GM19438 (cell line): ENCODE results near the gene RPS19BP1.
"Not testable (repeated sequence)": the region's sequence is repeated elsewhere in the genome, so short reads cannot be mapped to it uniquely, and the experiment has no call there.

Experiments
- ATAC-seq: cut with Tn5 transposase; IDR thresholded peaks from one replicate; pipeline ENCODE4 v1.9.1; 2021; ENCODE audit warnings: low read depth; ENCODE audit not compliant: unreplicated experiment

RPS19BP1 gene

DNA sequence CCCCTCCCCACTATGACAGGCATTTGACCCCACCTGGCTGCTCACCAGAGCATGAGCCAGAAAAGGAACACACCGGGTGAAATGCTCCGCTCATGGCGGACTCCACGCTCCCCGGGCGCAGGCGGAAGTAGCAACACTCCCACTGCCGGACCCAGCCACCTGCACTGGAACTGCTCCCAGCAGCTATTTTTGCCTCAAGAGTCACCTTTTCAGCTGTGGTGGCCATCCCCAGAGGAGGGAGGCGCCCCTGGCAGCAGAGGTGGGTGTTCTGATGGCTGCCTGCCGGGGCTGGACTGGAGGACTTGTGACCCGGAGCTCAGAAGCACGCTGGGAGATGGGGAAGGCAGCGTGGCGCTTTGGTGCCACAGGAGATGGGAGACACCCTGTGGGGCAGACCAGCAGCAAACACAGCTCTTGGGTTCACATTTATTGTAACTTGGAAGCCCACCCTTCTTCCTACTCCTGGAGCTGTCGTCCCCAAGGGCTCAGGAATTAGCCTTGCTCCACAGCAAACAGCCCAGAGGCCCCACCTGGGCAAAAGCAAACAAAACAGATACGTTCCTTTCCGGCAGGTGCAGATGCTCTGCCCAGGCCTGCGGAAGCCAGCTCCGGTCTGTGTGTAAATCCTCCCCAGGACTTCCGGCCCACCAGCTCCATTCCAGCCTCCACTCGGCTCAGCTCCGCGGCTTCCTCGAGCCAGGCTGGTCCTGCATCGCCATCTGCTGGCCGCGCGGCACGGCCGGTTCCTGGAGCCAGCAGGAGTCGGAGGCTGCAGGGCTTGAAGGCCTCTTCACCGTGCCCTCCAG is 3.7 kb downstream of the RPS19BP1 start:
- ATAC-seq: no peak

DNA sequence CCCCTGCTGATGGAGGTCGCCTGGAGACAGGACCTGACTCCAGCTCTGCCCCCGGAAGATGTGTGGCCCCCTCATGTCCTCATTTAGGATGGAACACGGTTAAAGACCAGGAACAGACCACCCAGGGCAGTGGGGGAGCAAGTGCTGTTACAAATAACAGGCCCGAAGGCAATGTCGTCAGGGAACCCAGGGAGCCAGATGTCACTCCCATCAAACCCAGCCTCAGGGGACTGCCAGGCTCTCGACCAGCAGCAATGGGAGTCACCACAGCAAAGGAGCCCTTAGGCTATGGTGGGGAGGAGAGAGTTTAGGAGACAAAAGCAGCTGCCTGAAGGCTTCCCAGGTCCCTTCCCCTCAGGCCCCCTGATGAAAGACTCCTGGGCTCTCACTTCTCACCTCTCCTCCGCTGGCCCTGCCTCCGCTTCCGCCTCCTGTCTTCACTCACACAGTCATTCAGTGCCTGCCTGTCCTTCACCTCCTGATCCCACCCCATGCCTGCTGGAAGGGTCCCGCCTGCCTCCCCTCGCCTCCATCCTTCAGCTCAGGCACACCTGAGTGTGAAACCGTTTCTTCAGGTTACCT is 4.4 kb downstream of the RPS19BP1 start:
- no peak for ATAC-seq

DNA sequence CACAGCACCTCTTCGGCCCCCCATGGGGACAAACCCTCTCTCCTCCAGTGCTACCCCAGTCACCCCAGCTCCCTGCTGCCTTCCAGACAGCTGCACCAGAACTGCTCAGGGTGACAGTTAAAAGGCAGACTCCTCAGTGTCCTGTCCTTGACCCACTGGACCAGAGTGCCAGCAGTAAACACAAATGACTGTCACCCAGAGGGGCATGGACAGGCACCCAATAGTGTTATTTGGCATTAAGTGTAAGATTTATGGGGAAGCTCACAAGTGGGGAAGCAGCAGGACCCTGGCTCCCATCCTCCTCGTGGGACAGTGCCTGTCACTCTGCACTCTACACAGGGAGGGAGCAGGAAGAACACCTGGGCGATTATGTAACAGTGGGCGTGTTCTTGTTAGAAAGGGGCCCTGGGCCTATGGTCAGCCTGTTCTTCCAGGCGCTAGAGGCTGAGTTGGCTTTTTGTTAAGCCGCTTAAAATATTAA is 5.0 kb downstream of the RPS19BP1 start:
- ATAC-seq: no peak

DNA sequence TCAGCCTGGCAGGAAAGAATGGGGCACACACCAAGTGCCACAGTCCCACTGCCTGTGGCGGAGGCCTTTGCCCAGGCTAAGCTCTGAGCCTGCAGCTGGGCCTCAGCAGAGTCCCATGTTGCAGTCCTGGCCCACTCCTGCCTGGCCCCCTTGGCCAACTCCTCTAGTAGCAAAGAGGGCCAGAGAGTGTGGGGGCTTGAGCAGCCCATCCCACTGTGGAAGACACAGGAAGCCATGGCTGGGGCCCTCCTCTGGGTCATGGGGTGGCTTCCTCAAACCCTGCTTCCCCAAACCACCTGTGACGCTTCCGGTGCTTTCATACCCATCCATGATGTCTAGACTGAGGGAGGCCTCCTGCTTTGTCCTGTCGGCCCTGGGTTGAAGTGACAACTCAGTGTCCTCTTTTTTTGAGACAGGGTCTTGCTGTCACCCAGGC is 5.8 kb downstream of the RPS19BP1 start:
- ATAC-seq: no peak

DNA sequence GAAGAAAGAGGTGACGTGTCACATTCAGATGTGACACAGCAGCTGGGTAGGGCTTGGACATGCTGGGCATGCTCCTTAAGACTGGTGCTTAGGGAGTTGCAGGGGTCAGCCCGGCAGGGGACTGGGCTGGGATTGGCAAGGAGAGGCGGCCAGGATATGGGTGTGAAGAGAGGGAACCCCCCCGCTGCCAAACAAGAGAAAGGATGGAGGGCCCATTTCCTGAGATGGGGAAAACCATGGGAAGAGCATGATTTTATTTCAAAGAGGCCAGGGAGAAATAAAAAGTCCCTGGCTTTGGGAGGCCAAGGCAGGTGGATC is 6.9 kb downstream of the RPS19BP1 start:
- no peak for ATAC-seq

DNA sequence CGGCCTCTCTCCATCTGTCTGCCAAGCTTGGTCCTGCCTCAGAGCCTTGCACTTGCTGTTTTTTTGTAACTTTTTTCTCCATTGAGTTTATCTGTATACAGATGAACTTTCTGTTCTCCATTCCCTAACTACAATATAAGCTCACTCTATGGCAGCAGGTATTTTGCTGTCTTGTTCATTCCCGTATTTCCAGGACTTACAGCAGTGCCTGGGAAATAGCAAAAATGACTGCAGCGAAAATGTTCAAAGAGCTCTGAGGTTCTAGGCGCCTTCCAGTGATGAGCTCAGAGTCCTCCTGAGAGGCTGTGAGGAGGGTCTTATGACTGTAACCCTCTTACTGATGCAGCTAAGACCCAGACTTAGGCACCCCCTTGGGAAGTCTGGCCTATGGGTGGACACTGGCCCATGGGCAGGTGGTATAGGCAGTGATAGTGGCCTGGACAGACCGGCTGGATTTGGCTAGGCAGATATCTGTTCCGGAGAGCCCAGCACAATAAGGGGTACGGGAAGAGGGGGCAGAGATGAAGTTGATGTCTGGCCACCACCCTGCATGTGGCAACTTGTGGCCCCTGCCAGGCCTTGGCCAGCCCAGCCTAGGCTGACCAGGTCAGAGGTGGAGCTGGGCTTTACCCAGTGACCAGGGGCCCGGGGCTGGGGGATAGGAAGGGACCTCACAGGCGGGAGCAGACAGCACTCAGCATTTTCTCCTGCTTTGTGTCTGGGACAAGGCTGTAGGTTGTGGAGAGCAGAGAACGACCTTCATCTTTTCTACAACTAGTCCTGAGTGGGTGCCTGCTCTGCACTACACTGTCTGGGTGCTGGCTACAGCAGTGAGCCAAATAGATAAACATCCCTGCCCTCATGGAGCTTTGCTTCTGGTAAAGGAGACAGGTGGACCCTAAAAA is 7.5 kb downstream of the RPS19BP1 start:
- no peak for ATAC-seq

DNA sequence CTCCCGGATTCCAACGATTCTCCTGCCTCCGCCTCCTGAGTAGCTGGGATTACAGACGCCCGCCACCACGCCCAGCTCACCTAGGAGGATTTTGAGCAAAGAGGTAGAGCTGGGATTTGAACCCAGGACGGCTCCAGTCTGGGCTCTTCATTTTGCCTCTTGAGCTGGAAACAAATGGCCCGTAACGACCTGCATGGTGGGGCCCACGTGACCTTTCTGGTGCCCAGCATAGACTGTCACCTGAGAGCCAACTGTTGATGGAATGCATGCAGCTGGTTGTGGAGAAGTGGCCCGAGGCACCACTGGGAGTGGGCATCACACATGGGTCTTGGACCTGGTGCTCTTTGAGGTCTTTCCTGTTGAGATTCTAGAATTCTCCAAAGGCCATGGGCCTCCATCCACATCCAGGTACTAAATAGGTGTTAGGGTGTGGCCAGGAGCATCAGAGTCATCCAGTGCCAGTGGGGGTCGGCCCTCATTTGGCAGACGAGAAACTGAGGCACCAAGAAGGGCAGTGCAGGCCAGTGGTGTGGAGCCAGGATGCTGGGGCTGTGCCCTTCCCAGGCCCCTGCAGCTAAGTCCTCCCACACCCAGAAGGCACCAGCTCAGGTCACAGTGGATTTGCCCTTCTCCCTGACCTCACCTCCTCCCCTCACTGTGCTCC is 8.3 kb downstream of the RPS19BP1 start:
- ATAC-seq: no peak

DNA sequence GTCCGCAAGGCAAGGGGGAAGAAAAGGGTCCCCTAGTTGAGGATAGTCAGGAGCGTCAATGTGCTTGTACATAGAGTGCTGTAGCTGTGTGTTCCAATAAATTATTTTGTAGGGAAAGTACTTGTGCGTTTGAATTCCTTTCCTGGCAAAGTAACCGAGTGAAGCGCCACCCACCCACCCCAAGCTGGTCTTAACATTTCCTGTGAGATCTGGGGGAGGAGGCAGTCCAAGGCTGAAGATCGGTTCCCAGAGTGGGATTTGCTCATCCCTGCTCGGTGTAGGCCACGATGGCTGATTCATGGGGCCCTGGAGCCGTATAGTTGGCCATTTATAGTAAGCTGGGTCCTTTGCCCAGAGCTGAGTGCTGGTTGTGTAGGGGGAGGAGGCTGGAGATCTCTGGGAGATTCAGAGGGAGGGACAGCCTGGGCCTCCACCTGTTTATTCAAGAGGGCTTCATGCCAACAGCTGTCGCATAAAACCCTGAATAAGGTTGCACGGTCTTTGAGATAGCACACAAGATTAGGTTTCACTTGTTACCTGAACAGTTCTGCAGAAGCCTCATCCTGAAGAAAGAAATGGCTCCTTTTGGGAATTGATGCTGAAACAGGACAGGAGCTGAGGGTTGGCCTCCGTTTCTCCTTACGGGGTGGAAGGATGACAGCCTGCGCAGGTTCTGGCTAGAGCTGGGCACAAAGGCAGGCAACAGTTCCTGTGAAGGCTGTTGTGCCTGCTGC is 9.8 kb downstream of the RPS19BP1 start:
- no peak for ATAC-seq

DNA sequence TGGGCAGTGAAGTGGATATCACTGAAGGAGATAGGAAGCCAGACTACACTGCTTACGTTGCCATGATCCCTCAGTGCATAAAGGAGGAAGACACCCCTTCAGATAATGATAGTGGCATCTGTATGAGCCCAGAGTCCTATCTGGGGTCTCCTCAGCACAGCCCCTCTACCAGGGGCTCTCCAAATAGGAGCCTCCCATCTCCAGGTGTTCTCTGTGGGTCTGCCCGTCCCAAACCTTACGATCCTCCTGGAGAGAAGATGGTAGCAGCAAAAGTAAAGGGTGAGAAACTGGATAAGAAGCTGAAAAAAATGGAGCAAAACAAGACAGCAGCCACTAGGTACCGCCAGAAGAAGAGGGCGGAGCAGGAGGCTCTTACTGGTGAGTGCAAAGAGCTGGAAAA is 10.5 kb downstream of the RPS19BP1 start:
- not testable (repeated sequence) for ATAC-seq

DNA sequence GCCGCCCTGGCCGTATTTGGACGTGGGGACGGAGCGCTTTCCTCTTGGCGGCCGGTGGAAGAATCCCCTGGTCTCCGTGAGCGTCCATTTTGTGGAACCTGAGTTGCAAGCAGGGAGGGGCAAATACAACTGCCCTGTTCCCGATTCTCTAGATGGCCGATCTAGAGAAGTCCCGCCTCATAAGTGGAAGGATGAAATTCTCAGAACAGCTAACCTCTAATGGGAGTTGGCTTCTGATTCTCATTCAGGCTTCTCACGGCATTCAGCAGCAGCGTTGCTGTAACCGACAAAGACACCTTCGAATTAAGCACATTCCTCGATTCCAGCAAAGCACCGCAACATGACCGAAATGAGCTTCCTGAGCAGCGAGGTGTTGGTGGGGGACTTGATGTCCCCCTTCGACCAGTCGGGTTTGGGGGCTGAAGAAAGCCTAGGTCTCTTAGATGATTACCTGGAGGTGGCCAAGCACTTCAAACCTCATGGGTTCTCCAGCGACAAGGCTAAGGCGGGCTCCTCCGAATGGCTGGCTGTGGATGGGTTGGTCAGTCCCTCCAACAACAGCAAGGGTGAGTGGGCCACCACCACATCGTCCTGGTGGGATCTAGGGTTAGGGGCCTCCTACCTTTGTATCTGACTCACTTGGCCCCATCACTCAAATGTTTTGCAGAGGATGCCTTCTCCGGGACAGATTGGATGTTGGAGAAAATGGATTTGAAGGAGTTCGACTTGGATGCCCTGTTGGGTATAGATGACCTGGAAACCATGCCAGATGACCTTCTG is 11.3 kb downstream of the RPS19BP1 start:
- not testable (repeated sequence) for ATAC-seq

DNA sequence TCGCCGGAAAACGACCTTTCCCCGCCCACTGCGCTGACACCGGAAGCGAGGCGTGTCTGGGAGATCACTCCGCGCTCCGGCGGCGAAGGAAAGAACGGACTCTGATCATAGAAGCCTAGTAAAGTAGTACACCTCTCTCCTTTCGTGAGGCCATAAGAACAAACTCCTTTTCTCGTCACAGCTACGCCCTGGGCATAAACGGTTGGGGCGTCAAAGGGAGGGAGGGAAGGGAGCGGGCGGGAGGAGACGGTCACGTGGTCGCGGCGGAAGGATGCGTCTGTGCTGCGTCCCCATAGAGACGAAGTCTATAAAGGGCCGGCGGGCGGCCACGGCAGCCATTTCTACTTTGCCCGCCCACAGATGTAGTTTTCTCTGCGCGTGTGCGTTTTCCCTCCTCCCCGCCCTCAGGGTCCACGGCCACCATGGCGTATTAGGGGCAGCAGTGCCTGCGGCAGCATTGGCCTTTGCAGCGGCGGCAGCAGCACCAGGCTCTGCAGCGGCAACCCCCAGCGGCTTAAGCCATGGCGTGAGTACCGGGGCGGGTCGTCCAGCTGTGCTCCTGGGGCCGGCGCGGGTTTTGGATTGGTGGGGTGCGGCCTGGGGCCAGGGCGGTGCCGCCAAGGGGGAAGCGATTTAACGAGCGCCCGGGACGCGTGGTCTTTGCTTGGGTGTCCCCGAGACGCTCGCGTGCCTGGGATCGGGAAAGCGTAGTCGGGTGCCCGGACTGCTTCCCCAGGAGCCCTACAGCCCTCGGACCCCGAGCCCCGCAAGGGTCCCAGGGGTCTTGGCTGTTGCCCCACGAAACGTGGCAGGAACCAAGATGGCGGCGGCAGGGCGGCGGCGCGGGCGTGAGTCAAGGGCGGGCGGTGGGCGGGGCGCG is 12.1 kb downstream of the RPS19BP1 start, which contains the start of gene ATF4:
ATF4 (plus strand) TSS at position 337 of the 880 bp plus-strand sequence. CDS start 884 bp downstream, outside the sequence.
- ATAC-seq: peak; percentile 7

DNA sequence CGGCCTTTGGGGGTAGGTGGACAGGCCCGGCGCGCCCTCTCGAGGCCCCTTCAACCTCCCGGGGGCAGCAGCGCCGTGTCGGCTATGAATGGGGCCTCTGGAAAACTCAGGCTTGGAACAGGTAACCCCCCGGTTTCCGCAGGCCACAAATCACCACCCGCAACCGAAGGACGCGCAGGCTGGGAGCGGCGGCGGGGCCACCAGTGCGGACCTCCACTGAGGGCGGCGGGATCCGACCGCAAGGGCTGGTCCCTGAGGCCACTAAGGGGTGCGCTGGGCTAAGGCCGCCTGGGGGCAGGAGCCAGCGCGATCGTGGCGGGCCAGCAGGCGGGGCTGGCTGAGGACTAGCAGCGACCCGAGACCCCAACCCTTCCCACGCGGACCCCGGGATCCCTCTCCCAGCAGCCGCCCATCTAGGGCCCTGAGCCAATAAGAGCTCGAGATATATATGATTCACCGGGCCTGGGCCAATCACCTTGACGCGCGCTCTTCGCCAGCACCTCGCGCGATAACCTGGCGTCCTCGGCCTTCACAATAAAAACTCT is 12.8 kb downstream of the RPS19BP1 start:
- peak; percentile 87 for ATAC-seq

DNA sequence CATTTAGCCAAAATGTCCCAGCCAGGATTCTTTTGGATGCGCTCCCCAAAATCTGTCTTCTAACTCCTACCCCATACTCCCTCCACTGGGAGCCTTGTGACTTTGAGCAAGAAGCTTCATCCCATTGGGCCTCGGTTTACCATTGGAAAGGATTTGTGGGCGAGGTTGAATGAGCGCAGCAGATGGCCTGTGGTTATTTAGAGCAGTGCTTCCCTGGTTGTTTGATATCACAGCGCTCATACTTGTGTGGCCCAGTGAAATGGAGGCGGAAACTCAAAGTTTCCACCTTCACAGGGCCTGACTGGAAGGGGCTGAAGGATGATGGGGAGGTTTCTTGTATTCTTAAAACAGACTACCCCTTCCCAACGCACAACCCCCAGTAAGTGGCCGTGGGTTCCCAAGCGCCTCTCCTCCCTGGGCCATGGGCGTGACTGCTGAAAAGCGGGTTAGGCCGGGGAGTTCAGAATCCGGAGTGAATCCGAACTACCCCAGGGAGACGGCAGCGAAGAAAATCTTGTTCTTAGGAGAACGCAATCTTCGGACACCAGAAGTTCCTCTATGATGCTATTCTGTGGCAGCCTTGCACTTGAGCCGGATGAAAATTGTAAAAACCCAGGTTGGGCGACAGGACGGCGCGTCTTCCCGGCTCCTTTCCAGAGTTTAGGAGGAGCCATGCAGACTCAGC is 13.4 kb downstream of the RPS19BP1 start:
- ATAC-seq: no peak

DNA sequence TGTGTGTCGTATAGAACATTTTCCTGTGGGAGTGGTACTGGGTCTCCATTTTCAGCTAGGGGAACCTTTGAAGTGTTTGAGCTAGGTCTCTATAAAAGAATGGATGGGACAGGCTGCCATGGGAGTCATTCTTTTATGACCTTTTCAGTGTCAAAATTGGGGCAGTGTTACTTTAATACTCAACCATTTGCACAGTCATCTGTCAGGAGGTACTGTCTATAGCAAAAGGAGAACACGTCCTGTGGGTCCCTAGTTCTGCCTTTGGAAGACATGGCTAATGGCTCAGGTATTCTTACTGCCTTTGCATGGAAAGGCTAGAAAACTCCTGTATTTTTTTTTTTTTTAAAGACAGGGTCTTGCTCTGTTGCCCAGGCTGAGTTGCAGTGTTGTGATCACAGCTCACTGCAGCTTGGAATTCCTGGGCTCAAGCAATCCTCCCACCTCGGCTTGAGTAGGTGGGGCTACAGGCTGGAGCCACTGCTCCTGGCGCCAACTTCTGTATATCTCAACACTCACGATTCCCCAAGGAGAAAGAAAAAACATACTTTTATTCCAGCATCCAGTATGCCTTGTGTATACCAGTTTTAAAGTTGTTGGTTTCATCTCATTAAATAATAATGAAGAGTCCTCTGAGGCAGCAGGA is 14.3 kb downstream of the RPS19BP1 start:
- ATAC-seq: no peak

DNA sequence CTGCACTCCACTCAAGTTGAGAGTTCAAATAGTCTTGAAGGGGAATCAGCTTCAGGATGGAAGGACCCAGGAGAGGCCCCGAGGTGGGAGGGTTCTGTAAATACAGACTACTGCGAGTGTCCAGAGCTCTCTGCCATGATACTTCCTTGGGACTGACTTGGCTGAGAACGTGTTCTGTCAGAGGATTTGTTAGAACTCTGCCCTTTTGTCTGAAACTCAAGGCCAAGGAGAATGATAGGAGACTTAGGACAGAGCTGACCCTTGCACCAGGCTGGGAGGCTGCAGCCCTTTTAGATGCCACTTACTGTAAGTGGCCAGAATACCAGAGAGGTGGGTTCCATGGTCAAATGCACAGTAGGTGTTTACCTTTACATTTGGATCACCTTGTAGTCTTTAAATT is 15.1 kb downstream of the RPS19BP1 start:
- no peak for ATAC-seq

DNA sequence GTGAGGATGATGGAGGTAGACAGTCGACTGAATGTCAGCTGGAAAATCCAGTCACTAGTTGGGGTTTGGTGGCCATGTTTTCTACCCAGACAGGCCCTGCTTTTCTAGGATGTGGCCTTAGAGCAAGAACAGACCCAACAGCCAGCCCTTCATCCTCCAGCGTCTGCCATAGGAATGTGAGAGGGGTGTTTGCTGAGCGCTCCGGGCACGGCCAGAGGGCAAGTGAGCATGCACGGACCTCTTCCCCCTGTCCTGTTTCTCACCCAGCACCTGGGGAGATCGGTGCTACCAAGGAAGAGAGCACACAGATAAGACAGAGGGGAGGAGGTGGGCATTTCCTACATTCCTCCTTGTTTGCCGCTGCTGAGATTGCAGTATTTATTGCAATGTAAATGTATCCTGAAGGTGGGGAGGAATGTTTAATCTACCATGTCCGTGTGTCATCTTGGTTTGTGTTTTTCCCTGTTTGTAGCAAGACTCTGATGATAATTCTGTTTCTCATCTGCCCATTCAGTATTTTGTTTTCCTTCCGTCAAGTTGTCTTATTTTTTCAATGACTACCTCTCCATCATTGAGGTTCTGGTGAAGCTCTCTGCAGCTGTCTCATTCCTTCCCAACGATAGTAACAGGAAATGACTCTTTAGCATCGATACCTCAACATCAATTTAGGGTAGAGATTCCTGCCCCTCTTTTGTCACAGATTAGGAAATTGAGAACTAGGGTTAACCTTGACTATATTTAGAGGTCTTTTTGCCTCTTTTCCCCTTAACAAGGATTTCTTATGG is 17.1 kb downstream of the RPS19BP1 start:
- no peak for ATAC-seq
